Stimulated activated effector memory CD8-positive, alpha-beta T cell treated with anti-CD3 and anti-CD28 coated beads, Interleukin-12 subunit alpha, Interleukin-12 subunit beta, amount 100 ng/mL, for 72 hours (primary cell): ENCODE data around the gene DCAF11.

ENCODE experiments used
- ATAC-seq: fragments of 150-1000 bp; cut with Tn5 transposase; 2 replicates; pipeline ENCODE4 v1.10.0; 2021
- DNase-seq, 2 donors: peaks; one replicate each; pipeline ENCODE4 v3.0.0; 2021 to 2022; ENCODE audit warnings: low spot score in 2 of 2
- H3K27ac Mint-ChIP-seq: one replicate; pipeline ENCODE4 v1.8.0; 2022; ENCODE audit warnings: mild to moderate bottlenecking, mixed read lengths
- H3K36me3 Mint-ChIP-seq: one replicate; pipeline ENCODE4 v1.8.0; 2022; ENCODE audit warnings: mild to moderate bottlenecking, mixed read lengths
- H3K4me1 Mint-ChIP-seq: one replicate; pipeline ENCODE4 v1.8.0; 2022; ENCODE audit warnings: mixed read lengths
- H3K4me3 Mint-ChIP-seq: one replicate; pipeline ENCODE4 v1.8.0; 2022; ENCODE audit warnings: mild to moderate bottlenecking, mixed read lengths
- H3K9me3 Mint-ChIP-seq: one replicate; pipeline ENCODE4 v1.8.0; 2022; ENCODE audit warnings: mixed read lengths

DCAF11 gene

GRCh38 chr14:24145690-24146452 lies 31.3 kb downstream of the DCAF11 start:
- H3K4me1 Mint-ChIP-seq: peaks cover 75% of the 10 kb centered on the region
- no peak for DNase-seq
- H3K27ac Mint-ChIP-seq: peak overlapping the region; percentile 94
- ATAC-seq: no peak
- no peaks in the 10 kb centered on the region for H3K9me3 Mint-ChIP-seq
- peak overlapping the region; percentile 98 for H3K4me3 Mint-ChIP-seq
- peaks cover 82% of the 10 kb centered on the region for H3K36me3 Mint-ChIP-seq

DNA sequence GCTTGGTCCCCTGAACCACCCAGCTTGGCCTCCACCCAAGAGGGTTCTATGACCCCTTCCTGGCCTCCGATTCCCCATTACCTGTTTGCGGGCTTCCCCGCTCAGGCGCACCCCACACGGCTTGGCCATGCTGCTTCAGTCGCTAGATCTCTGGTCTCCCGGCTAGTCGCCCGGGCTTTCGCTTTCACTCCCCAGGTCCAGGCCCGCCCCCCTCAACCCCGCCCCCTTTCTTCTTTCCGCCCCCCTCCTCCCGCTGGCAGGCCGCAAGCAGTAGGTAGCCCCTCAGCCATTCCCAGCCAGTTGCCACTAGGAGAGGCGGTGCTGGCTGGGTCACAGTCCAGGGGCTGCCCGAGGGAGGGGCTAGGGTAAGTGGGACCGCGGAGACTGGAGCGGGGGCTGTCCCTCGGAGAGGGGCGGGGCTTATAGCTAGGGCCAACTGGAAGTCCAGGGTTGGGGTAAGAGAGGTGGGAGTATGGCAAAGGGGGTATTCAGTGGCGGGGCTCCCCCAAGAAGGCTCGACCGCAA lies 31.9 kb downstream of the DCAF11 start, which contains the start of gene PSME2:
TSS of gene PSME2 (minus strand) at position 158 of the 525 bp plus-strand sequence. CDS start at position 129, 29 bp downstream.
- Mint-ChIP-seq H3K4me3 (peak within 1 kb of the TSS; percentile 98), H3K9me3 (no peaks in the 10 kb centered on the region), H3K36me3 (peaks cover 82% of the 10 kb centered on the region), H3K27ac (peak within 1 kb of the TSS; percentile 94), H3K4me1 (peaks cover 76% of the 10 kb centered on the region)
- DNase-seq: peak; percentile 79 to 97
- ATAC-seq: peak; percentile 75

GRCh38 chr14:24146978-24147760 lies 32.6 kb downstream of the DCAF11 start, which contains the start of gene RNF31:
Gene RNF31 (plus strand): TSS chr14:24147498. CDS start chr14:24147699, 201 bp downstream.
- H3K27ac Mint-ChIP-seq: peak within 1 kb of the TSS; percentile 94
- peaks cover 70% of the 10 kb centered on the region for H3K4me1 Mint-ChIP-seq
- H3K4me3 Mint-ChIP-seq: peak within 1 kb of the TSS; percentile 98
- H3K36me3 Mint-ChIP-seq: peaks cover 82% of the 10 kb centered on the region
- DNase-seq: peak; percentile 79 to 97
- peak; percentile 92 for ATAC-seq
- H3K9me3 Mint-ChIP-seq: no peaks in the 10 kb centered on the region

DNA sequence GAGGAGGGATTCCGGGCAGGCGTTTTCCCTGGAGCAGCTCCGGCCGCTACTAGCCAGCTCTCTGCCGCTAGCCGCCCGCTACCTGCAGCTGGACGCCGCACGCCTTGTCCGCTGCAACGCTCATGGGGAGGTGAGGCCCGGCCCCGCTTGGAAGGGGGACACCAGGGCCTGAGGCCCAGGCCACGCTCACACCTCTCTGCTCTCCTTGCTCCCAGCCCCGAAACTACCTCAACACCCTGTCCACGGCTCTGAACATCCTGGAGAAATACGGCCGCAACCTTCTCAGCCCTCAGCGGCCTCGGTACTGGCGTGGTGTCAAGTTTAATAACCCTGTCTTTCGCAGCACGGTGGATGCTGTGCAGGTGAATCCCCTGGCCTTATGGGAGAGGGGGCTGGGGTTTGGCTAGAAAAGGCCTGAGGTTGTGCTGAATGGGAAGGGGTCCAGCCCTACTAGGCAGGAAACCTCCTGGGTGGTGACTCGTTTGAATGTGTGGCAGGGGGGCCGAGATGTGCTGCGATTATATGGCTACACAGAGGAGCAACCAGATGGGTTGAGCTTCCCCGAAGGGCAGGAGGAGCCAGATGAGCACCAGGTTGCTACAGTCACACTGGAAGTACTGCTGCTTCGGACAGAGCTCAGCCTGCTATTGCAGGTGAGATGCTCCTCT lies 33.3 kb downstream of the DCAF11 start:
- H3K4me1 Mint-ChIP-seq: peaks cover 65% of the 10 kb centered on the region

GRCh38 chr14:24149302-24149969 lies 34.9 kb downstream of the DCAF11 start:
- DNase-seq (no peak), ATAC-seq (no peak)
- H3K4me1 Mint-ChIP-seq: peaks cover 52% of the 10 kb centered on the region
- H3K9me3 Mint-ChIP-seq: no peaks in the 10 kb centered on the region
- peak overlapping the region; percentile 98 for H3K4me3 Mint-ChIP-seq
- peaks cover 82% of the 10 kb centered on the region for H3K36me3 Mint-ChIP-seq
- H3K27ac Mint-ChIP-seq: no peak overlapping the region

More for the DNA sequence above, 33.3 kb downstream of the DCAF11 start:
- Mint-ChIP-seq H3K27ac (peak overlapping the region; percentile 94), H3K9me3 (no peaks in the 10 kb centered on the region), H3K36me3 (peaks cover 82% of the 10 kb centered on the region), H3K4me3 (peak overlapping the region; percentile 98)
- DNase-seq (no peak), ATAC-seq (no peak)

GRCh38 chr14:24150061-24150460 lies 35.5 kb downstream of the DCAF11 start:
- peaks cover 82% of the 10 kb centered on the region for H3K36me3 Mint-ChIP-seq
- DNase-seq (no peak), ATAC-seq (no peak)
- no peaks in the 10 kb centered on the region for H3K9me3 Mint-ChIP-seq
- H3K4me1 Mint-ChIP-seq: peaks cover 46% of the 10 kb centered on the region
- peak overlapping the region; percentile 65 for H3K27ac Mint-ChIP-seq
- no peak overlapping the region for H3K4me3 Mint-ChIP-seq

DNA sequence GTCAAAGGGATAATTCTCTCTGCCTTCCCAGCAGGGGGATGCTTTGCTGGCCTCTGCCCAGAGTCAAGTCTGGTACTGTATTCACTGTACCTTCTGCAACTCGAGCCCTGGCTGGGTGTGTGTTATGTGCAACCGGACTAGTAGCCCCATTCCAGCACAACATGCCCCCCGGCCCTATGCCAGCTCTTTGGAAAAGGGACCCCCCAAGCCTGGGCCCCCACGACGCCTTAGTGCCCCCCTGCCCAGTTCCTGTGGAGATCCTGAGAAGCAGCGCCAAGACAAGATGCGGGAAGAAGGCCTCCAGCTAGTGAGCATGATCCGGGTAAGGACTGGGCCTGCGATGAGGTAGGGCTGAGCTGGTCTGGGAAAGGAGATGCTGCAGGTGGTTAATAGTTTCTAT lies 36.0 kb downstream of the DCAF11 start:
- ATAC-seq: no peak
- H3K4me3 Mint-ChIP-seq: no peak overlapping the region
- H3K4me1 Mint-ChIP-seq: peaks cover 41% of the 10 kb centered on the region
- no peak for DNase-seq
- peak overlapping the region; percentile 65 for H3K27ac Mint-ChIP-seq
- peaks cover 82% of the 10 kb centered on the region for H3K36me3 Mint-ChIP-seq
- H3K9me3 Mint-ChIP-seq: no peaks in the 10 kb centered on the region

GRCh38 chr14:24150993-24151392 lies 36.4 kb downstream of the DCAF11 start:
- Mint-ChIP-seq H3K4me1 (peaks cover 38% of the 10 kb centered on the region), H3K9me3 (no peaks in the 10 kb centered on the region), H3K27ac (peak overlapping the region; percentile 65), H3K4me3 (no peak overlapping the region), H3K36me3 (peaks cover 82% of the 10 kb centered on the region)
- no peak for DNase-seq
- ATAC-seq: no peak

- H3K9me3 Mint-ChIP-seq: no peaks in the 10 kb centered on the region
- peak overlapping the region; percentile 29 for H3K27ac Mint-ChIP-seq
- H3K4me1 Mint-ChIP-seq: peaks cover 34% of the 10 kb centered on the region
- no peak overlapping the region for H3K4me3 Mint-ChIP-seq
- DNase-seq (no peak), ATAC-seq (no peak)
- H3K36me3 Mint-ChIP-seq: peaks cover 82% of the 10 kb centered on the region
Measured at GRCh38 chr14:24151404-24152080, 37.0 kb downstream of the DCAF11 start.

GRCh38 chr14:24155100-24155499 lies 40.5 kb downstream of the DCAF11 start:
- Mint-ChIP-seq H3K4me3 (no peak overlapping the region), H3K36me3 (peaks cover 100% of the 10 kb centered on the region), H3K9me3 (no peaks in the 10 kb centered on the region), H3K27ac (peak overlapping the region; percentile 81), H3K4me1 (peaks cover 14% of the 10 kb centered on the region)
- DNase-seq: no peak
- no peak for ATAC-seq

DNA sequence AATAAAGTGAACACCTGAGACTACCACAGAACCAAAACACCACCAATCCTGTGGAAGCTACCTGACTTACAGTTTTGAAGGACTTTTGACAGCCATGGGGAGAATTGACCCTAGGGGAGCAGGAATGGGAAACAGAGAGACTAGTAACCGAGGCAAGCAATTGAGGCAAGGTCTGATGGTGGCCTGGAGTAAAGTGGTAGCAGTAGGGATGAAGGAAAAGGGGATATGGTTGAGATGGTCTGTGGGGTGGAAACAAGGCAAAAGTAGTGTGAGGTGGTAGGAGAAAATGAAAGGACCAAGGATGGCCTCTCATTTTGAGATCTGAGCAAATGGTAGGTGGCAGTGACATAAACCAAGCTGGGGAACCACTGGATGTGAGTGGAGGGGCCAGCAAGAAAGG lies 42.3 kb downstream of the DCAF11 start:
- ATAC-seq (no peak), DNase-seq (no peak)
- Mint-ChIP-seq H3K36me3 (peaks cover 100% of the 10 kb centered on the region), H3K4me3 (no peak overlapping the region), H3K27ac (peak overlapping the region; percentile 79), H3K9me3 (no peaks in the 10 kb centered on the region), H3K4me1 (peaks cover 20% of the 10 kb centered on the region)

DNA sequence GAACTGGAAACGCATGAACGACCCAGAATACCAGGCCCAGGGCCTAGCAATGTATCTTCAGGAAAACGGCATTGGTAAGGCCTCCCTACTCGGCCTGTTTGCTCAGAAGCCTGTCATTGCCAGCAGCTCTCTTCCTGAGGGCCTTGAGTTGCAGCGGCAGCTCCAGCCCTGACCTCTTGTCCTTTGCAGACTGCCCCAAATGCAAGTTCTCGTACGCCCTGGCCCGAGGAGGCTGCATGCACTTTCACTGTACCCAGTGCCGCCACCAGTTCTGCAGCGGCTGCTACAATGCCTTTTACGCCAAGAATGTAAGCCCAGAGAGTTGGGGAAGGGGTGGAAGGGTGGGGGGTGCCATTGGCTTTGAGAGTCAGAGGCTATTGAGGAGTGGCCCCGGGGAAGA lies 42.8 kb downstream of the DCAF11 start:
- Mint-ChIP-seq H3K27ac (peak overlapping the region; percentile 79), H3K4me3 (no peak overlapping the region), H3K9me3 (no peaks in the 10 kb centered on the region), H3K4me1 (peaks cover 24% of the 10 kb centered on the region), H3K36me3 (peaks cover 100% of the 10 kb centered on the region)
- ATAC-seq (no peak), DNase-seq (no peak)

- DNase-seq: no peak
- peak overlapping the region; percentile 94 for H3K4me3 Mint-ChIP-seq
- peak overlapping the region; percentile 99 for H3K27ac Mint-ChIP-seq
- H3K4me1 Mint-ChIP-seq: peaks cover 49% of the 10 kb centered on the region
- ATAC-seq: no peak
- peaks cover 100% of the 10 kb centered on the region for H3K36me3 Mint-ChIP-seq
- no peaks in the 10 kb centered on the region for H3K9me3 Mint-ChIP-seq
Measured at GRCh38 chr14:24159777-24160498, 45.4 kb downstream of the DCAF11 start.

DNA sequence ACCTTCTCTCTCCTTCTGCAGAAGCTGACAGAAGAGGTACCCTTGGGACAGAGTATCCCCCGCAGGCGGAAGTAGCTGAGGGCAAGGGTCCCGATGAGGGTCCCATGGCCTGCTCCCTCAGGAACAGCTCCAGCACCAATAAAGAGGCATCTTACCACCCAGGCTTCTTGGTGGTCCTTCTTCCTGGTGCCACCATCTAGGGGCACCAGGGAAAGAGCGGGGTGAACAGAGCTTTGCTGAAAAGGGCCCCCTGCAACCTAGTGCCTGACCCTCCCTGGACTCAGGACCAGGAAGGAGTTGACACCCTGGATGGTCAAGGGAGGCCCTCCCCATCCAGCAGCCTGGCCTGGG lies 45.9 kb downstream of the DCAF11 start:
- DNase-seq (no peak), ATAC-seq (no peak)
- peaks cover 54% of the 10 kb centered on the region for H3K4me1 Mint-ChIP-seq
- peak overlapping the region; percentile 94 for H3K4me3 Mint-ChIP-seq
- peak overlapping the region; percentile 99 for H3K27ac Mint-ChIP-seq
- peaks cover 100% of the 10 kb centered on the region for H3K36me3 Mint-ChIP-seq
- no peaks in the 10 kb centered on the region for H3K9me3 Mint-ChIP-seq
